HG02981 (cell line): ENCODE data around the gene DPPA5.
"Not testable (repeated sequence)": the region's sequence is repeated elsewhere in the genome, so short reads cannot be mapped to it uniquely, and the experiment has no call there.

Source experiments
- ATAC-seq: cut with Tn5 transposase; IDR thresholded peaks from one replicate; pipeline ENCODE4 v1.9.1; 2021; ENCODE audit warnings: mild to moderate bottlenecking, moderate library complexity; ENCODE audit not compliant: unreplicated experiment

Gene DPPA5

DNA sequence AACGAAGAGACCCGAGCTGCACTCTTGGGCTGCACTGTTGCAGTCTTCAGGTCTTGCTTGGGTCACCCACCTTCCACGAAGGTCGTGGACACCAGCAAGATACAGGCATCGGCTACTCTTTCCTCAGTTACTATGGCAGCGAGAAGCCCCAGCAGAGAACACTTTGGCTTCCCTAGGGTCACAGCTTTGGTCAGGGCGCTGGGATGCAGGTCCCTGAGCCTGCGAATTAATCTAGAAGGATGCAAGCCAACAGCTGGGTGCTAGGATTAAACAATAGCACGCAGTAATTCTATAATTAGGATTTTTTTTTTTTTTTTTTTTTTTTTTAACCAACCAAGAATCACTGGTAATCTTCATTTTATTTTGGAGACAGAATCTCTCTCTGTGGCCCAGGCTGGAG, 10.5 kb upstream of the DPPA5 start:
- ATAC-seq: no peak

DNA sequence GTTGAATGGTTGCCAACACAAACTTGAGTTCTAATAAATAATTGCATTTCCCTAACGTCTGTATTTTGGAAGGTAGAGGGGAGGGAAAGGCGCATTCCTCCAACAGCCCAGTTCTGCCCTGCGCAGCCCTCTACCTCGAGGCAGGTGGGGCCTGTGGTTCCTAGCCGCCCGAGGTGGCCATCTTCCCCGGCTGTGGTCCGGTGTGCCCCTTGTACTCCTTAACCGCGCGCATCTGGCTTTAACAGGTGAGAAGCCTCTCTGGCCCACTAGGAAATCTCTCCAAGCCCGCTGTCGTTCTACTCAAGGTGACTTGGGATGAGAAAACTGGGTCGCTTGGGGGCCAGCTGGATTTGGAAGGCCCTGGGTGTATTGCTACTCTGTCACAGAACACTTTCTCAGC, 10.0 kb upstream of the DPPA5 start:
- ATAC-seq: no peak

DNA sequence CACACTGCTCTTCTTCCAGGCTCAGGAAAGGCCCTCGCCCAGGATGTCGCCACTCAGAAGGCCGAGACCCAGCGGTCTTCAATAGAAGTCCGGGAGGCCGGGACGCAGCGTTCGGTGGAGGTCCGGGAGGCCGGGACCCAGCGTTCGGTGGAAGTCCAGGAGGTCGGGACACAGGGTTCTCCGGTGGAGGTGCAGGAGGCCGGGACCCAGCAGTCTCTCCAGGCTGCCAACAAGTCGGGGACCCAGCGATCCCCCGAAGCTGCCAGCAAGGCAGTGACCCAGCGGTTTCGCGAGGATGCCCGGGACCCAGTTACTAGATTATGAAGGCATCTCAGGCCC, 9.4 kb upstream of the DPPA5 start:
- ATAC-seq: no peak

DNA sequence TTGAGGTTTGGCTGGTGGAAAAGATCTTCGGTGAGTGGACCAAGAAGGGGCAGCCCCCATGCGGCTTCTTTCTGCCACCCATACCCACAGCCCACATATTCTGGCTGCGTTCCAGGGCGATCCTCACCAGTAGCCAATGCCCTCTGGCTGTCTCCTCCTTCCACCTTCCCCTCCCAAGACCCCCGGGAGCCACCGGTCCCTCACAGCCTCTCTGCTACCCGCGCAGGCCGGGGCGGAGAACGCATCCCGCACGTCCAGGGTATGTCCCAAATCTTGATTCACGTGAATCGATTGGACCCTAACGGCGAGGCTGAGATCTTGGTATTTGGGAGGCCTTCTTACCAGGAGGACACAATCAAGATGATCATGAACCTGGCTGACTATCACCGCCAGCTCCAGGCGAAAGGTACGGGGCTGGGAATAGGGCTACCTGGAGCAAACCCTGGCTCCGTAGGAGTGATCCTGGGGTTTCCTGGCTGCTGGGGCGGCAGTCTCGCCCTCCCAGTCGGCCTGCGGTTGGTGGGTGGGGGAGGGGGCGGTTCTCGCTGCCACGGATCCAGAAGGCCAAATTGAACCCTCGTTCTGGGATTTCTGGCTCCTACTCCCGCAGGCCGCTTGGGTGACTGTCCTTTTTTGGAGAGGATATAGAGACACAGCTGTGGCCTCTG, 8.9 kb upstream of the DPPA5 start:
- ATAC-seq: no peak

DNA sequence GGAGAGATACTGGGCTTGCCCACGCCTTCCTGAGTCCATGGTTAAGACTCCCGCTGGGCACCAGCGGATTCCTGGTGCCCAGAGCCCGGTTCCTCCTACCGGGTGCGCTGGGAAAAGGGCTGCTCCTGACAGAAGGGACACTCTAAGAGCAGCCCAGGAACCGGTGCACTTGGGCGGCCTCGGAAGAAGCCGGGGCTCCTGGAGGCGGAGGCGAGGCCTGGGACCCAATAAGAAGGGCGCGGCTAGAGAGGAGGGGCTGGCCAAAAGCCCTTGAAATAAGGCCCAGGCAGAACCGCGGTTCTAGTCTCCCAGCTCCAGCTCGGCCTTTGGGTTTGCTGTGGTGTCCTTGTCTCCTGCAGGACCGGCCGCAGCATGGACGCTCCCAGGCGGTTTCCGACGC, 8.3 kb upstream of the DPPA5 start, which contains the start of gene KHDC3L:
TSS of gene KHDC3L (plus strand) at position 301 of the 400 bp plus-strand sequence. CDS start at position 373, 72 bp downstream.
- ATAC-seq: no peak

DNA sequence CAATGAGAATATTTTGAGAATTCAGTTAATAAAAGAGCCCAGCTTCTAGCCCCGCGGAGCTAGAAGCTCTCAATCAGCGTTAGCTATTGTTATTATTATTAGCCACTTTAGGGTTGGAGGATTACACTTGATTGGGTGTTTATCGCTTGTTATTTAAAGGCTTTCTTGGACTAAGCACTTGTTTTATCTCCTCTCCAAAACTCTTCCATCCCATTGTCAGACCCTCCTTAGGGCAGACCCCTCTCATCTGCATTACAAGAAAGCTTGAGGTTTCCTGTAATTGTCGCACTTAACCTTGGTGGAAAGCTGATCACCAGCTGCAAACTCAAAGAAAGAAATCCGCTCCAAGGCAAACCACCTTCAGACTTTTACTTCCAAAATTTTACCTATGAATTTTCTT, 4.8 kb downstream of the DPPA5 start:
- ATAC-seq: no peak

DNA sequence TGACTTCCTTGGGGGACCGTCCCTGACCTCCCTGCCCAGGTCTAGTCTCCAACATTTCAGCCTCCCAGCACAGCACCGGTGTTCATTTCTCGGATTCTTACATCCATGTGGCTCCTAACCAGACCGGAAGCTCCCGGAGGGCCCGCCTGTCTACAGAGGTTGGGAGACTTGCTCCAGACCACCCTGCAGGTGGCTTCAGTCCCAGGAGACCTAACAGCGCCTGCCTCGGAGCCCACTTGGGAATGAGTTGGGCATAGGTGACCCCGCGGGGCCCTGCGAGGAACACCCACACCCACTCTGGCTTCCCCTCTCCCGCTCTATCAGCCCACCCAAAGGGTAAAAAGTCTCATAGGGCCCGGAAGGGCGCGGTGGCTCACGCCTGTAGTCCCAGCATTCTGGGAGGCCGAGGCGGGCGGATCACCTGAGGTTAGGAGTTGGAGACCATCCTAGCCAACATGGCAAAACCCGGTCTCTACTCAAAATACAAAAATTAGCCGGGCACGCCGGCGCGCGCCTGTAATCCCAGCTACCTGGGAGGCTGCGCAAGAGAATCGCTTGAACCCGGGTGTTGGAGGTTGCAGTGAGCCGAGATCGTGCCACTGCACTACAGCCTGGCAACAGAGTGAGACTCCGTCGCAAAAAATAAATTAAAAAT, 5.4 kb downstream of the DPPA5 start:
- no peak for ATAC-seq

DNA sequence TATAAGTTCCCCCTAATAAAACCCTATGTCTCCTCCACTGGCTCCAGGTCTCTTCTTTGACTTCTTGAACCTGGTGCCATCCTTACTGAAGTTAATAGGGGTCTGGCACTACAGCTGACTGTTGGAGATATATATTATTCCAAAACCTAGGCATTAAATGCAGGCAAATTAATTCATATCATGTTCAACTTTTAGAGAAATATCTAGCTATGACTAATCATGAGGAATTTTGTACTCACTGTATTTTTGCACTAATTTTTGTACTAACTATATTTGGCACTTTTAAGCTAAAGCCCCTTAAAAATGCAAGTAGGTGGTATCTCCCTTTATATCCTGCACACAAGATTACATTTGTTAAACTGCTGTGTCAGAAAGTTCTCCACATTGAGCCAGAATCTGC, 10.9 kb downstream of the DPPA5 start:
- ATAC-seq: no peak

DNA sequence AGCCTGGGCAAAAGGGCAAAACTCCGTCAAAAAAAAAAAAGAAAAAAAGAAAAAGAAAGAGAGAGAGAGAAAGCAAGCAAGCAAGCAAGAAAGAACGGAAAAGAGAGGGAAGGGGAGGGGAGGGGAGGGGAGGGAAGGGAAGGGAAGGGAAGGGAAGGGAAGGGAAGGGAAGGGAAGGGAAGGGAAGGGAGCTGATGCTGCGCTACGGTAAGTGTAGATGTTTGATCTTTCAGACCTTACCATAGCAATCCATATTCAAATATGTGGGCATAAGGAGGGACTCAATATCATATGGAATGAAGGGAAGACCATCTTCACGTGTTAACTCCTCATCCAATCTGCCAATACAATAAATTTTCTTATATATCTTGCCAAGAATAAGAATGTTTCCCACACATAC, 11.9 kb downstream of the DPPA5 start:
- no peak for ATAC-seq

DNA sequence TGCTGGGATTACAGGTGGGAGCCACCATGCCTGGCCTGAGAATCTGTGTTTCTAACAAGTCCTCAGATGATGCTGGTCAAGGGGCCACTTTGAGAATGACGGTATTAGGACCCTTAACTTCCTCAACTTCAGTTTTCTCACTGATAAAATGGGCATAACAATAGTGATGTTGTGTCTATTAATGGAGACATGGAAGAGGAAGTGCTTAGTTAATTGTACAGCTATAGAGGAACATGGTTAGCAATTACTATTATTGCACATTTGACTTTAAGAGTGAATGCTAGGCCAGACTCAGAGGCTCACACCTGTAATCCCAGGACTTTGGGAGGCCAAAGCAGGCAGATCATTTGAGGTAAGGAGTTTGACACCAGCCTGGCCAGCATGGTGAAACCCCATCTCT, 12.7 kb downstream of the DPPA5 start:
- ATAC-seq: no peak

DNA sequence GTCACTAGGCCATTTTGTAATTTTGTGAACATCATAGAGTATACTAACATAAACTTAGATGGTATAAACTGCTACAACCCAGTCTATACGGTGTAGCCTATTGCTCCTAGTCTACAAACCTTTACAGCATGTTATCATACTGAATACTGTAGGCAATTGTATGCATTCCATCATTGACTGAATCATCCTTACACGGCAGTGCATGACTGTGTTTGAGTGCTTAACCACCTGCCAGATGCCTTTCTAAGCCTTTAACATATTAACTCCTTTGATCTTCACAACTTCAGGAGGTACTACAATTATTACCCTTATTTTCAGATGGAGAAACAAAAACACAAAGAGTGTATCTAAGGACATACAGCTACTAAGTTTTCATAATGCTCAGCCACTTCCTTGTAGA, 14.0 kb downstream of the DPPA5 start:
- no peak for ATAC-seq

DNA sequence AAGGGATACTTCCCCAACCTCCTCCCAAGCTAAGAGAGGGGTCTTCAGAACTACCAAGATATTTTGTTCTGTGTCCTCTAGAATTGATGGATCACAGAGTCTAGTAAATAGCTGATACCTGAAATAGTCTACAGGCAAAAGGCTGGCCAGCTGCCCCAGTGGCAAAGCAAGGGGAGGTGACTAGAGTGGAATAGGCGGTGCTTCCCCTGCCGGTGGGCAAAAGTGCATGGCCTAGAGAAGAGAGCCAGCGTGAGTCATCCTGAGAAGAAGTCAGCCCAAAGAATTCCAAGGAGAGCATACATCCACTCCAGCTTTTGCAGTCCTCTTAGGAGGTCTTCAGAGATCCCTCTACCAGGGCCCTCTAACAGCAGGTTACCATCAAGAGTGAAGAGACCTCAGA, 14.7 kb downstream of the DPPA5 start:
- no peak for ATAC-seq

DNA sequence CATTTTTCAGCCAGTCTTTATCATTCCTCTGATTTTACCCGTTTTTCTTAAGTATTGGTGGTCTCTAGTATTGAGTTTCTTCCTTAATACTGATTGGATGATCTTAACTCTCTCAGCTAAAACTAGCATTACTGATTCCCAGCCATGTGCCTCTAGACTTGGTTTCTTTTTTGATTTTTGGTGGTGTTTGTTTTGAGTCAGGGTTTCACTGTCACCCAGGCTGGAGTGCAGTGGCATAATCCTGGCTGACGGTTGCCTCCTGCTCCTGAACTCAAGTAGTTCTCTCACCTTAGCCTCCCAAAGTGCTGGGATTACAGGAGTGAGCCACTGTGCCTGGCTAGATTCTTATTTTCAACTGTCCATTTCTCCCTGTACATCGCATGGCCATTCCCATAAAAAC, 24.9 kb downstream of the DPPA5 start:
- no peak for ATAC-seq

DNA sequence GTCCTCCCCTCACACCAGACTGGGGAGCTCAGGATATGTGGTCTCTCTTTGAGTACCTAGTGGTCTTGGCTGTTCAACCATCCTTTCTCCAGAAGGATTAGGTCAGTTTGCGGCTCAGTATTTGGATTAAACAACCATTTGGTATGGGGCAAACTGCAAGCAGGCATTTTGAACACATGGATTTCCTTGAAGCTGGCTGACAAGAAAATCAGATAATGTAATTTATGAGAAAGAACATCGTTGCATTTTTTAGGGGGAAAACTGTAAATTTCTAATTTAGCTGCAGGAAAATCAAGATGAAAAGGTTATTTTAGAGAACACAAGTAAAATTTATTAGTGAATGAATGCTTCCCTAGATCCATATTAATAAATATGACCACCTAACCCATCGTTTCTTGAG, 25.3 kb downstream of the DPPA5 start:
- ATAC-seq: no peak

DNA sequence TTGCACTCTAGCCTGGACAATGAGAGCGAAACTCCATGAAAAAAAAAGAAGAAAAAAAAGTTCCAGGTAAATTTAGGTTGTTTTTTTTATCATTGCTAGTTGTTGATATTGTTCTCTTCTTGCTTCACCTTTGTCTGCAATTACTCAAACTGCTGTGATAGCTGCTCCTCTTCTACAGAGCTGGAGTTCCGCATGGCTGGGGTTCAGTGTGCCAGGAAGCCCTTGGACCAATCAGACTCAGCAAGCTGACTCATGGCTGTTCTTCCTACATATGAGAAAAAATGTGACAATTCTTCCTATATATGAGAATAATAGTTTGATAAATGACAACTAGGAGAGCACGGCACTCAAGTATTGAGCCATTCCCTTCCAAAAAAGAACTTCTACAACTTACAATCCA, 28.4 kb downstream of the DPPA5 start:
- no peak for ATAC-seq

DNA sequence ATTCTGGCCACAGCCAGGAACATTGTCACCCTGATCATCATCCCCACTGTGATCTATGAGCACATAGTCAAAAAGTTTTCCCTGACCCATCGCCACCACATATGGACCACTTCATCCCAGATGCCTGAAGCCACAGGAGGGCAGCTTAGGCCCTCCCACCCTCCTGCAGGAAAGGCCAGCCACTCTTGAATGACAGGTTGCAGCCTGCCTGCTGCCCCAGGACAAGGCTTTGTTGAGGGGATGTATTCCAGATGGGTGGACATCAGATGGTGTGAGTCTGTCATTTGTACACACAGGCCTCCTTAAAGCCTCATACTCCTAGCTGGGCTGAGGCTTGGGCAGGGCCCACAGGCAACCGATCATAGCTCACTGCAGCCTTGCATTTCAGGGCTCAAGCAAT, 30.8 kb downstream of the DPPA5 start:
- ATAC-seq: no peak

DNA sequence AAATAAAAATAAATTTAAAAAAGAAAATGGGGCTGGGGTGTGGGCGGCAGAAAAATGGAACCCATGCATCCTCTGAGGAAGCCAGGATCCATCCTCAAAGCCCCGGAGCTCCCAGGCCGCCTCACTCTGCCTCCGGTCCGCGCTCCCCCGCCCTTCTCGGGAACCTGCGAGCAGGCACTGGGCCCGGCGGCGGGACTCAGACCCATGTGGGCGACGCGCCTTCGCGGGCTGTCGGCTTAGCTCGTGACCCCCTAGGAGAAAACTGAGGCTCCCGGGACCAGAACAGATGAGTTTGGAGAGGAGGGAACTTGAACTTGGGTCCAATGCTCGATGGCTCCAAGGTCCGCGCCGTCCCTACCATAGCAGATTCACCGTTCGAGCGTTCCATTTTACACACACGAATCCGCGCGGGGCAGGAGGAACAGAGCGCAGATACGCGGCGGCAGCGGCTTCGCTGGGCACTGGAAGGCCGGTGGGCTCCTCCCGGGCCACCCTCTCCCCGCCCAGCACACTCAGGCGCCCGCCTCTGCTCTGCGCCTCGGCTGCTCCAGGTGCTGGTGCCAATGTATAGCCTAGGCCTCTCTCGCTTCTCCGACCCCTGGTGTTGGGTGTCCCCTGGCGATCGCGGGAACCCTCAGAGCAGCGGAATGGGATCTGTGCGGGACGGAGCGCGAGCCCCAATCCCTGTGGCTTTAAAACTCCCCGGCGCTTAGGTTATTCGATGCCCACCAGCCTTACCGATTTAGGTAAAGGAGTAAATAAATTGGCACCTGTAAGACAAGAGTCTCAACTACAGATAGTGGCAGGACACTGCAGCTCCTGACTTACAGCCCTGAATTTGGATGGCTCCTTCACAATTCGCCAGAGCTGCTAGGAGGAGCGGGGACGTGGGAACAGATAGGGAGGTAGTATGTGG, 39.2 kb downstream of the DPPA5 start:
- no peak for ATAC-seq

DNA sequence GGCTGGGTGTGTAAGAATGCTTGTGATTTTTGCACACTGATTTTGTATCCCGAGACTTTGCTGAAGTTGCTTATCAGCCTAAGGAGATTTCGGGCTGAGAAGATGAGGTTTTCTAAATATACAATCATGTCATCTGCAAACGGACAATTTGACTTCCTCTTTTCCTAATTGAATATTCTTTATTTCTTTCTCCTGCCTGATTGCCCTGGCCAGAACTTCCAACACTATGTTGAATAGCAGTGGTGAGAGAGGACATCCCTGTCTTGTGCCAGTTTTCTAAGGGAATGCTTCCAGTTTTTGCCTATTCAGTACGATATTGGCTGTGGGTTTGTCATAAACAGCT, 43.6 kb downstream of the DPPA5 start:
- not testable (repeated sequence) for ATAC-seq

DNA sequence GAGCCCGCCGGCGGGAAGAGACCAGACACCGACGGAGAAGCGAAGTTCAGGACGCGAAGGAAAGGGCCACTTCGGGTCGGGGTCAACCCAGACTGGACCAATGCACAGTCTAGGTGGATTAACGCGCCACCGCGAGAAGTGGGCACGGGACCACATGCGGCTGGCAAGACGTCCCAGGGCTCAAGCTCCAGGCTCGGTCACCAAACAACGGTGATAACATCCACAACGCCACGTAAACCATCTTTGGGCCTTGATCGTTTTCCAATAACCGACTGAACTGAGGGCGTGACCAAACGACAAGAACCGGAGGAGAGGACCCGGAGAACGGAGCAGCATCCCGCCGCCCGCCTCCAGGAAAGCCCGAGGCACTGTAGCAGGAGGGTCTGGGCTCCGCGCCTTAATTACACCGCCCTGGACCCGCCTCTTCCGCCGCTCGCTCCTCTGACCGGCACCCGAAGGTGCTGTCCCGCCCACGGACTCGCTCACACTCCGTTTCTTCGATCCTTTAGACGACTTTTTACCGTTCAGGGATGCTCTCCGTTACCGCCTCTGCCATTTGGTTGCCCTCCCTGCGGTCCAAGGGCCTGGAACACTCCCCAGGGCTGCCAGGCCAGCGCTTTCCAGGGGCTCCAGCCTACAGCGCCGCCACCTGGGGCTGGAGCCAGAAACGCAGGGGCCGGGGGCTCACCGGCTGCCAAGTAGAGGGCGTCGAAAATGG, 44.1 kb downstream of the DPPA5 start:
- ATAC-seq: peak; percentile 93

DNA sequence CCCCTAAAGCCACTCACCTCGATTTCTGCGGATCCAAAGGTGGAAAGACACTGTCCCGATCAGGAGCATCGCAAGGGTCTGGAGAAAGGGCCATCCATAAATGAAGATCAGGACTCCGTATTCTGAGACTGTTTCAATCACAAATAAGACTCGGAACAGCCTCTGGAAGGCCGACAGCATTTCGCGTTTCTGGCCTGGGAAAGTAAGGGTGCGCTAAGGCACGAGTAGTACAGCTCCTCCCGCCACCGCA, 44.6 kb downstream of the DPPA5 start:
- ATAC-seq: no peak

DNA sequence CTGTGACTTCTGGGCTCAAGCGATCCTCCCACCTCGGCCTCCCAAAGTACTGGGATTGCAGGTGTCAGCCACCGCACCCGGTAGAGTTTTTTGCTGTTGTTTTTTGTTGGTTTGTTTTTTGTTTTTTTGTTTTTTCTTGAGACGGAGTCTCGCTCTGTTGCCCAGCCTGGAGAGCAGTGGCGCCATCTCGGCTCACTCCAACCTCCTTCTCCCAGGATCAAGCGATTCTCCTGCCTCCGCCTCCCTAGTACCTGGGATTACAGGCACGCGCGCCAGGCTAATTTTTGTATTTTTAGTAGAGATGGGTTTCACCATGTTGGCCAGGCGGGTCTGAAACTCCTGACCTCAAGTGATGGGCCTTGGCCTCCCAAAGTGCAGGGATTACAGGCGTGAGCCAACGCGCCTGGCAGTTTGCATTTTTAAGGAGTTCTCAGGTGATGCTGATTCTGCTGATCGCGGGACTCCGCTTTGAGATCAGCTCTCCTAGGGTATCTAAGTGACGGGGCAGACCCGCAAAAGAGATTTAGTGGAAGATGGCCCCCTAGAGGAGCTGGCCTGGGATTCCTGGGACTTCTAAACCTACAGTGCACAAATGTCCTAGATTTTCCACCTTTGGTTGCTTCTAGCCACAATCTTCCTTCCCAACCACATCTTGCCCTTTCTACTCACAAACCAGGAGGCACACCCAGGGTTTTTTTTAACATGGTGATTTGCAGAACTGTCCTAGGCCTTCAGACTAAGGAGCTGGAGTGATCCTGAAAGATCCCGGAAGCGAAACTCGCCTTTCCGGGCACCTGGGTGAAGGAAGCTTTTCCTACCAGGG, 45.2 kb downstream of the DPPA5 start:
- no peak for ATAC-seq
